Endothelial cell of umbilical vein (primary cell): ENCODE results near the gene C17orf107.

Source experiments
- EZH2 ChIP-seq: IDR thresholded peaks from 2 replicates; pipeline ENCODE4 v1.6.1; 2012; ENCODE audit warnings: borderline replicate concordance, low read depth, mild to moderate bottlenecking, moderate library complexity, low read length, inconsistent platforms; ENCODE audit not compliant: severe bottlenecking
- GATA2 ChIP-seq: IDR thresholded peaks from 2 replicates; pipeline ENCODE4 v1.7.0; 2011; ENCODE audit warnings: low read depth, mild to moderate bottlenecking, moderate library complexity, mixed read lengths, low read length; ENCODE audit not compliant: insufficient read length, insufficient read depth
- JUN ChIP-seq: IDR thresholded peaks from 2 replicates; pipeline ENCODE4 v1.6.1; 2011; ENCODE audit warnings: borderline replicate concordance, low read depth; ENCODE audit not compliant: insufficient read length, insufficient read depth
- MYC ChIP-seq: IDR thresholded peaks from one replicate; pipeline ENCODE4 v1.6.1; 2011; ENCODE audit warnings: mild to moderate bottlenecking, low read depth, low read length
- POLR2A ChIP-seq: IDR thresholded peaks from 2 replicates; pipeline ENCODE4 v1.6.1; 2012; ENCODE audit warnings: low read depth, mild to moderate bottlenecking, control low read depth, low read length
- POLR2AphosphoS5 ChIP-seq: IDR thresholded peaks from 2 replicates; pipeline ENCODE4 v1.6.1; 2012; ENCODE audit warnings: low read depth, mild to moderate bottlenecking, control low read depth, low read length, moderate library complexity; ENCODE audit not compliant: insufficient read depth
- TF ChIP-seq, protein P1 (sequence below), 2 donors: IDR thresholded peaks; 1 replicate in 1 of 2; 2 replicates in 1 of 2; pipeline ENCODE4 v1.5.1; 2011; ENCODE audit warnings: low read length in 2 of 2, mild to moderate bottlenecking in 2 of 2, moderate library complexity in 2 of 2, control low read depth in 1 of 2, inconsistent platforms in 1 of 2, low read depth in 1 of 2; ENCODE audit not compliant: insufficient read depth in 1 of 2; ENCODE audit errors: extremely low read depth in 1 of 2
- TF ChIP-seq, protein P2 (sequence below): IDR thresholded peaks from 2 replicates; pipeline ENCODE4 v1.6.1; 2011; ENCODE audit not compliant: insufficient read depth, insufficient read length

DNA sequence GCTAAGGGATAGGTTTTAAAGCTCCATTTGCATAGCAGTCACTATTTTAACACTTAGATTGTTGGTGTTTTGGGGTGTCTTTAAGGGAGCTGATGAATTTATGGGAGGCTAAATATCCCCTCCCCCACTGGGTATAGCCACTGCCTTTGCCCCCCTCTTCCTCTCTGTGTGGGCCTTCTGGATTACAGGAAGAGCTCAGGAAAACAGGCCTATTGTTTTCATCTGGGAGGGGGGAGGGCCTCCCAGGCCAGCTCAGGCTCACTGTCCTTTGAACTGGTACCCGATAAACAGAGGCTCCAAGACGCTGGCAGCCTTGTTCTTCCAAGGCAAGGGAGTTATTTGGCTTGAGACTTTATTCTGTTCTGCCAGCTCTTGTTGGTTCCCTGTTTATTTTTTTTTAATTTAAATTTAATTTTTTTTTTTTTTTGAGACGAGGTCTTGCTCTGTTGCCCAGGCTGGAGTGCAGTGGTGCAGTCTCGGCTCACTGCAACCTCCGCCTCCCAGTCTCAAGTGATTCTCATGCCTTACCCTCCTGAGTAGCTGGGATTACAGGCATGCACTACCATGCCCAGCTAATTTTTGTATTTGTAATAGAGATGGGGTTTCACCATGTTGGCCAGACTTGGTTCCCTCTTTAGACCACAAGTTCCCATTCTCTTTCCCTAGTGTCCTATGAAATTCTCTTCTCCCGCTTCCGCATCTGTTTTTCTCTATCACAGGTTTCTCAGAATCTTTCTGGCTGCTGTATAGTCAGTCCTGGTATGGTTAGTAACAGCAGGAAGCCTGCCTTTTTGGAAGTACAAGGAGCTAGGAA lies 41.1 kb upstream of the C17orf107 start:
- TF ChIP-seq POLR2AphosphoS5: peak; percentile 65
- TF ChIP-seq POLR2A: no peak
- TF ChIP-seq, protein P1, sequence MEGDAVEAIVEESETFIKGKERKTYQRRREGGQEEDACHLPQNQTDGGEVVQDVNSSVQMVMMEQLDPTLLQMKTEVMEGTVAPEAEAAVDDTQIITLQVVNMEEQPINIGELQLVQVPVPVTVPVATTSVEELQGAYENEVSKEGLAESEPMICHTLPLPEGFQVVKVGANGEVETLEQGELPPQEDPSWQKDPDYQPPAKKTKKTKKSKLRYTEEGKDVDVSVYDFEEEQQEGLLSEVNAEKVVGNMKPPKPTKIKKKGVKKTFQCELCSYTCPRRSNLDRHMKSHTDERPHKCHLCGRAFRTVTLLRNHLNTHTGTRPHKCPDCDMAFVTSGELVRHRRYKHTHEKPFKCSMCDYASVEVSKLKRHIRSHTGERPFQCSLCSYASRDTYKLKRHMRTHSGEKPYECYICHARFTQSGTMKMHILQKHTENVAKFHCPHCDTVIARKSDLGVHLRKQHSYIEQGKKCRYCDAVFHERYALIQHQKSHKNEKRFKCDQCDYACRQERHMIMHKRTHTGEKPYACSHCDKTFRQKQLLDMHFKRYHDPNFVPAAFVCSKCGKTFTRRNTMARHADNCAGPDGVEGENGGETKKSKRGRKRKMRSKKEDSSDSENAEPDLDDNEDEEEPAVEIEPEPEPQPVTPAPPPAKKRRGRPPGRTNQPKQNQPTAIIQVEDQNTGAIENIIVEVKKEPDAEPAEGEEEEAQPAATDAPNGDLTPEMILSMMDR (IDR thresholded peaks at IDR 0.05; ENCODE audit: extremely low read depth in 1 of 2, insufficient read depth in 1 of 2, low read depth in 1 of 2, low read length in 2 of 2): no peak
- TF ChIP-seq EZH2: no peak
- TF ChIP-seq JUN: no peak
- TF ChIP-seq, protein P2, sequence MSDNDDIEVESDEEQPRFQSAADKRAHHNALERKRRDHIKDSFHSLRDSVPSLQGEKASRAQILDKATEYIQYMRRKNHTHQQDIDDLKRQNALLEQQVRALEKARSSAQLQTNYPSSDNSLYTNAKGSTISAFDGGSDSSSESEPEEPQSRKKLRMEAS: no peak
- TF ChIP-seq GATA2: no peak
- no peak for TF ChIP-seq MYC
